HG02678 (cell line): ENCODE results near the gene TLCD1.

Experiments used
- ATAC-seq: cut with Tn5 transposase; IDR thresholded peaks from one replicate; pipeline ENCODE4 v1.9.1; 2021; ENCODE audit warnings: mild to moderate bottlenecking, moderate library complexity; ENCODE audit not compliant: unreplicated experiment

Gene TLCD1, protein sequence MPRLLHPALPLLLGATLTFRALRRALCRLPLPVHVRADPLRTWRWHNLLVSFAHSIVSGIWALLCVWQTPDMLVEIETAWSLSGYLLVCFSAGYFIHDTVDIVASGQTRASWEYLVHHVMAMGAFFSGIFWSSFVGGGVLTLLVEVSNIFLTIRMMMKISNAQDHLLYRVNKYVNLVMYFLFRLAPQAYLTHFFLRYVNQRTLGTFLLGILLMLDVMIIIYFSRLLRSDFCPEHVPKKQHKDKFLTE

GRCh38 chr17:28726226-28726626, at the start of gene TLCD1:
Gene TLCD1 (minus strand): TSS chr17:28726233. CDS start chr17:28726097, 136 bp downstream.
- ATAC-seq = no peak

DNA sequence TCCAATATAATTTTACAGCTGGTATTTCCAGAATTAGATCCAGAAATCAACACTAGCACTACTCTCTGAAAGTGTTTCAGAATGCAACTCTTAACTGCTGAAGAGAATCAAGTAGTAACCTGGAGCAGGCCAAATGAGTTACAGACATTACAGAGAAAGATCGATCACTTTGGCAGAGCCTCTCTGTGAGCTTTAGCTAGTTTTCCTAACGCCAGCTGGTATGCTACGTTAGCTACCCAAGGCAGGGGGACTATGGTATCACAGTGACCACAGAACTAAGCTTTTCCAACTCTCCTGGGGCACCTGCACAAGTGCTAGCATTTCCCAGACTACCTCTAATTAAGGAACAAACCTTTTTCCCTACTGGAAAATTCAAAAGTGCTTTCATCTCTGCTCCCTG, 48.2 kb upstream of the TLCD1 start:
- no peak for ATAC-seq

GRCh38 chr17:28773736-28774135, 47.7 kb upstream of the TLCD1 start:
- ATAC-seq = no peak

GRCh38 chr17:28765038-28765437, 39.0 kb upstream of the TLCD1 start:
- ATAC-seq = no peak

DNA sequence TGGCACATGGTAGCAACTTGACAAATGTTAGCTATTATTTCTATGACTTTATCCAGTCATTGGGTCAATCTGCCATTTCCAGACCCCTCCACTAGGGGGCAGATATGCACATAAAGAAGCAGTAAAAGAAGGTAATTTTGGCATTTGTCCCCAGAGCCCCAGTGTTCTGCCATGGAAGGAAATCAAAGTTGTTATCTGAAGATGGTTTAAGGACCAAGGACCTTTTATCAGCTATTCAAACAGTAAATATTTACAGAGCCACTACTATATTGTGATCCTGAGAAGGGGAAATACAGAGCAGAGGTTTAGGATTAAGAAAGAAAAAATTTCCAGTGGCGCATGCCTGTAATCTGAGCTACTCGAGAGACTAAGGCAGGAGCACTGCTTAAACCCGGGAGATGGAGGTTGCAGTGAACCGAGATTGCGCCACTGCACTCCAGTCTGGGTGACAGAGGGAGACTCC, 37.8 kb upstream of the TLCD1 start:
- no peak for ATAC-seq

- ATAC-seq = no peak
These were observed 37.2 kb upstream of the TLCD1 start for GRCh38 chr17:28763137-28763799.

- no peak for ATAC-seq
These were observed 34.8 kb upstream of the TLCD1 start for GRCh38 chr17:28760601-28761562.

- no peak for ATAC-seq
These were observed 33.3 kb upstream of the TLCD1 start for GRCh38 chr17:28759256-28759865.

- ATAC-seq = no peak
These were observed 32.5 kb upstream of the TLCD1 start for GRCh38 chr17:28758411-28759121.

- no peak for ATAC-seq
These were observed 30.2 kb upstream of the TLCD1 start for GRCh38 chr17:28756049-28756804.

- no peak for ATAC-seq
These were observed 29.5 kb upstream of the TLCD1 start for GRCh38 chr17:28755486-28755885.

- no peak for ATAC-seq
These were observed 25.8 kb upstream of the TLCD1 start for GRCh38 chr17:28751600-28752366.

DNA sequence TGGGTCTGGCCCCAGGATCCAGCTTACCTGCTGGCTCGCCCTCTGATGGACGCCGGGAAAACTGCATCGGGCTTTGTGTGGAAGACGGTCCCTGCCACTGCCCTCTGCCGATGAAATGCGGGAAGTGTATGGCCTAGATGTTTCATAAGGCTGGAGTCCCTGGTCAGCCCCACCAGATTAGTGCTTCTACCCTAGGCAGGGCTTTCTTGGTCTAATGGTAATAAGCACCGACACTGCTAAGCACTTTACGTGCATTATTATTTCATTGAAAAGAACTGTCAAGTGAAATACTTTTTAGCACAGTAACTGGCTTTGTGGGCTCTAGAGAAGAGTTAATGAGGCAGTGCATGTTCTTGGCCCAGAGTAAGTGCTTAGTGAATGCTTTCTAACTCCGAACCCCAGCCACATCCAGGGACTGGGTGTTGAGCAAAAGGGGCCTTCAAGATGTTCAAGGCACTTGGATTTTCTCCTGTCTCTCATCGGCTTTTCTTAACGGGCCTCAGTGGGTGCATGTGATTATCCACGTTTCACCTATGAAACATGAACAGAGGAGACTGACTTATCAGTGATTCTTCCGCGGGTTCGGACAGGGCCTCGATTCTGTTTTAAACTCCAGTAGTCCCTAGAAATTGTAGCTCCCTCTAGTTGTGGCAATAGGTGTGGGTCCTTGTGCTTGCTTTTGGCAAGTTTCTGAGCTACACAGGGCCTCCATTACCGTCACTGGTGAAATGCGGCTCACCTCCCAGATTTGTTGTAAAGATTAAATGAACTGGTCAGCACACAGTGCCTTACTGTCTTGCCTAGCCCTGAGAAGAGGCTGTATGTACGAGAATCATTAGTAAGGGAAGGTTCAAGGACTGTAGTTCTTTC, 24.4 kb upstream of the TLCD1 start:
- peak; percentile 76 for ATAC-seq

DNA sequence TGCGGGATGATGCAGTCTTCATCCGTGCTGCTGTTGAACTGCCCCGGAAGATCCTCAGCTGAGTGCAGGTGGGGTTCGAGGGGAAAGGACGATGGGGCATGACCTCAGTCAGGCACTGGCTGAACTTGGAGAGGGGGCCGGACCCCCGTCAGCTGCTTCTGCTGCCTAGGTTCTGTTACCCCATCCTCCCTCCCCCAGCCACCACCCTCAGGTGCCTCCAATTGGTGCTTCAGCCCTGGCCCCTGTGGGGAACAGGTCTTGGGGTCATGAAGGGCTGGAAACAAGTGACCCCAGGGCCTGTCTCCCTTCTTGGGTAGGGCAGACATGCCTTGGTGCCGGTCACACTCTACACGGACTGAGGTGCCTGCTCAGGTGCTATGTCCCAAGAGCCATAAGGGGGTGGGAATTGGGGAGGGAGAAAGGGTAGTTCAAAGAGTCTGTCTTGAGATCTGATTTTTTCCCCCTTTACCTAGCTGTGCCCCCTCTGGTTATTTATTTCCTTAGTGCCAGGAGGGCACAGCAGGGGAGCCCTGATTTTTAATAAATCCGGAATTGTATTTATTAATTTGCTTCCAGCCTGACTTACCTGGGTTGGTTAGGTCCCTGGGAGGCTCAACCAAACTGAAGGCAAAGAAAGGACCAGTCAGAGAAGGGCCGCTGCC, 23.6 kb upstream of the TLCD1 start:
- no peak for ATAC-seq

- ATAC-seq = no peak
These were observed 23.0 kb upstream of the TLCD1 start for GRCh38 chr17:28748852-28749515.

DNA sequence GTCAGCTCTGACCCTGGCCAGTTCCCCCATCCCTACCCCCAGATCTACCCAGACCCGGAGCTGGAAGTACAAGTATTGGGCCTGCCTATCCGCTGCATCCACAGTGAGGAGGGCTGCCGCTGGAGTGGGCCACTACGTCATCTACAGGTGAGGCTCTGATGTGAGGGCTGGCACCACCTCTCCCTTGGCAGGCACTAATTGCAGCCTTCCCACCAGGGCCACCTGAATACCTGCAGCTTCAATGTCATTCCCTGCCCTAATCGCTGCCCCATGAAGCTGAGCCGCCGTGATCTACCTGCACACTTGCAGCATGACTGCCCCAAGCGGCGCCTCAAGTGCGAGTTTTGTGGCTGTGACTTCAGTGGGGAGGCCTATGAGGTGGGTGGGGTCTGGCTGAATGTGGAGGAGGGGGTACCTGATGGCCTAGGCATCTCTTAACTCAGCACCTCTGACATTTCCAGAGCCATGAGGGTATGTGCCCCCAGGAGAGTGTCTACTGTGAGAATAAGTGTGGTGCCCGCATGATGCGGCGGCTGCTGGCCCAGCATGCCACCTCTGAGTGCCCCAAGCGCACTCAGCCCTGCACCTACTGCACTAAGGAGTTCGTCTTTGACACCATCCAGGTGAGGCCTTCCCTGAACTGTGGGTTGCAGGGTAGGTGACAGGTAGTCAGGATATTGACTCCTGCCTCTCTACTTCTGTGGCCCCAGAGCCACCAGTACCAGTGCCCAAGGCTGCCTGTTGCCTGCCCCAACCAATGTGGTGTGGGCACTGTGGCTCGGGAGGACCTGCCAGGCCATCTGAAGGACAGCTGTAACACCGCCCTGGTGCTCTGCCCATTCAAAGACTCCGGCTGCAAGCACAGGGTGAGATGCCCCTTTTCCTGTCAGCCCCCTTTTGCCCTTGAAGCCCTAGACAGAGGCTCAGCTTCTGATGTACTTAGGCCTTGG, 22.0 kb upstream of the TLCD1 start:
- ATAC-seq = no peak
